Left ventricle myocardium inferior (tissue), 1 donor: ENCODE data around the gene MSI2. TPM values are rescaled to one million over a fixed set of nuclear protein-coding genes. Genes with fewer than 3 reads are reported as not detected.
A peak's percentile ranks its signal among the peaks of the same experiment; 100 is the strongest.

Experiments
- DNase-seq: peaks from one replicate; pipeline ENCODE4 v3.0.0-alpha.2; 2020
- H3K27ac ChIP-seq: fragments of 200-600 bp; replicated peaks from 2 replicates; pipeline ENCODE4 v1.8.0; 2021
- H3K27me3 ChIP-seq: fragments of 200-600 bp; 2 replicates; pipeline ENCODE4 v1.8.0; 2021; ENCODE audit warnings: low read depth
- H3K36me3 ChIP-seq: fragments of 200-600 bp; 2 replicates; pipeline ENCODE4 v1.8.0; 2021
- H3K4me1 ChIP-seq: fragments of 200-600 bp; 2 replicates; pipeline ENCODE4 v1.8.0; 2021
- H3K4me3 ChIP-seq: fragments of 200-600 bp; 2 replicates; pipeline ENCODE4 v1.8.0; 2021; ENCODE audit warnings: mild to moderate bottlenecking, moderate library complexity
- H3K9me3 ChIP-seq: fragments of 200-600 bp; replicated peaks from 2 replicates; pipeline ENCODE4 v1.8.0; 2021
- intact Hi-C: fragments of 100-400 bp; cut with micrococcal nuclease; formaldehyde crosslinking; loops from one replicate; pipeline ENCODE4 v1.11.0; 2022
- total RNA-seq: library from RNA; stranded (reverse); fragmentation: NEBNext Ultra II Directional; extraction: Animal tissue kit (Norgen Biotek cat#: 25700); gene quantifications from one replicate; pipeline ENCODE4 v1.2.1, GENCODE V29; 2021
- TF ChIP-seq, protein P1 (sequence below): fragments of 200-600 bp; IDR thresholded peaks from 2 replicates; pipeline ENCODE4 v1.8.0; 2021; ENCODE audit warnings: antibody characterized with exemption, mild to moderate bottlenecking, borderline replicate concordance
- donor health status: DM: no; HTN: yes; CAD: no; lungs with severe emphysema.

The MSI2 gene
- total RNA-seq, 1 donor from 2014 or later, result 118 TPM

DNA sequence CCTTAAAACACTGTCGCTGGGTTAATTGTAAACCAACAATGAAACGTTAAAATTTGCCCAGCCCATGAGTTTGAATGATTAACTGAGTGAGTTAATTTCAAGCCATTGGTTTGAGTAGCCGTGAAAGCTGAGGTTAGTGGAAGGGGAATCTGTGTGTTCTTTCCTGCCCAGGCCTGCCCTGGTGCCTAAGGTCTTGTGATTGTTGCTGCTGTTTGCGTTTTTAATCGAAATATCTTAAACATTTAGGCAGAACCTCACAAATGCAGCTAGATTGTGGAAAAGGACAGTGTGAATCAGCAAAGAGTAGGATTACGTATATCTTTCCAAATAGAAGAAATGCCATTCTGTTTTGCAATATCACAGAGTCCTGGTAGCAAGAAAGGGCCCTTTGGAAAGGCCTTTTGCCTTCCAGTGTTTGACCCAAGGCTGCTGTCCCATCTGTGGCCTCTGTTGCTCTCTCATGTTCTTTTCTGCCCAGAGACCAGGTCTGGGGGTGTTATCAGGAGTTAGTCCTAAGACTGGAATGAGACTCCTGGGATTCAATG is 113.8 kb downstream of the MSI2 start:
- Histone ChIP-seq H3K27me3 (no peaks in the 10 kb centered on the region), H3K4me1 (peaks cover 57% of the 10 kb centered on the region), H3K36me3 (no peaks in the 10 kb centered on the region), H3K27ac (peak overlapping the region; percentile 75), H3K4me3 (no peak overlapping the region), H3K9me3 (peaks cover 11% of the 10 kb centered on the region)
- TF ChIP-seq, protein P1, sequence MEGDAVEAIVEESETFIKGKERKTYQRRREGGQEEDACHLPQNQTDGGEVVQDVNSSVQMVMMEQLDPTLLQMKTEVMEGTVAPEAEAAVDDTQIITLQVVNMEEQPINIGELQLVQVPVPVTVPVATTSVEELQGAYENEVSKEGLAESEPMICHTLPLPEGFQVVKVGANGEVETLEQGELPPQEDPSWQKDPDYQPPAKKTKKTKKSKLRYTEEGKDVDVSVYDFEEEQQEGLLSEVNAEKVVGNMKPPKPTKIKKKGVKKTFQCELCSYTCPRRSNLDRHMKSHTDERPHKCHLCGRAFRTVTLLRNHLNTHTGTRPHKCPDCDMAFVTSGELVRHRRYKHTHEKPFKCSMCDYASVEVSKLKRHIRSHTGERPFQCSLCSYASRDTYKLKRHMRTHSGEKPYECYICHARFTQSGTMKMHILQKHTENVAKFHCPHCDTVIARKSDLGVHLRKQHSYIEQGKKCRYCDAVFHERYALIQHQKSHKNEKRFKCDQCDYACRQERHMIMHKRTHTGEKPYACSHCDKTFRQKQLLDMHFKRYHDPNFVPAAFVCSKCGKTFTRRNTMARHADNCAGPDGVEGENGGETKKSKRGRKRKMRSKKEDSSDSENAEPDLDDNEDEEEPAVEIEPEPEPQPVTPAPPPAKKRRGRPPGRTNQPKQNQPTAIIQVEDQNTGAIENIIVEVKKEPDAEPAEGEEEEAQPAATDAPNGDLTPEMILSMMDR, result no peak
- intact Hi-C loops, result no loop called here
- no peak for DNase-seq

DNA sequence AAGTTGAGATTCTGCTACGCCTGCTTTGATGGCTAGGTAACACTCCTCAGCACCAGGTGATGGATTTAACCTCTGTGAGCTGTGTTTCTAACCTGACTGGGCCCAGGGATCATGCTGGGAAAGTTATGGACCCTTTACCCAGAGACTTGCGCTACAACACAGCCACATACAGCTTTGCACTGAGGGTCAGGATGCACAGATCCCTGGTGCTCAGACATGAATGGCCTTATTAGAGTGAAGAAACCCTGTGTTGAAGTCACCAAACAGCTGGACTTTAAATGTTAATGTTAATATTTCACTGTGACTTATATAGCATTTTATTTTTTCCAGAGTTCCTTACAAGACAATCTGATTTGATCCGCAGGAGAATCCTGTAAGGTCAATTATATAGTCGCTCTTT is 114.3 kb downstream of the MSI2 start:
- Histone ChIP-seq H3K4me3 (no peak overlapping the region), H3K36me3 (no peaks in the 10 kb centered on the region), H3K27me3 (no peaks in the 10 kb centered on the region), H3K27ac (peak overlapping the region; percentile 75), H3K9me3 (peaks cover 11% of the 10 kb centered on the region), H3K4me1 (peaks cover 56% of the 10 kb centered on the region)
- intact Hi-C loops, result no loop called here
- TF ChIP-seq, protein P1, result no peak
- no peak for DNase-seq

DNA sequence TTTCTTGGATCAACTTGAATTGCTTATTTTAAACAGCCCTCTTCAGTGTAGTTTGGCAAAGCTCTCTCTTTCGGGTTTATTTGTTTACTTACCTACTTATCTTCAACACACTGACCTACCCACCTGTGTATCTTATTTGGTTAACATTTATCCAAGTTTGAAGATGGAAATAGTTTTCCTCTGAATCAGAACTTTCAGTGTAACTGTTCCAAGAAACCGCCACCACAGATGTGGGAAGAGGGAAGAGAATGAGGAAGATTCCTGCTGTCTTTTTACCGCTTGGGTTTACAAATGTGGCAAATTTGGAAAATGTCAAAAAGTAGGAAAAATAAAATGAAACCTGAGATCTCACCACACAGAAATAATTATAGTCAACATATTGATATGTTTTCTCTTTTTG is 115.8 kb downstream of the MSI2 start:
- H3K4me3 ChIP-seq, result no peak overlapping the region
- DNase-seq, result no peak
- peaks cover 50% of the 10 kb centered on the region for H3K4me1 ChIP-seq
- no peaks in the 10 kb centered on the region for H3K36me3 ChIP-seq
- intact Hi-C loops, result no loop called here
- TF ChIP-seq, protein P1, result no peak
- peaks cover 11% of the 10 kb centered on the region for H3K9me3 ChIP-seq
- H3K27ac ChIP-seq, result no peak overlapping the region
- H3K27me3 ChIP-seq, result no peaks in the 10 kb centered on the region

DNA sequence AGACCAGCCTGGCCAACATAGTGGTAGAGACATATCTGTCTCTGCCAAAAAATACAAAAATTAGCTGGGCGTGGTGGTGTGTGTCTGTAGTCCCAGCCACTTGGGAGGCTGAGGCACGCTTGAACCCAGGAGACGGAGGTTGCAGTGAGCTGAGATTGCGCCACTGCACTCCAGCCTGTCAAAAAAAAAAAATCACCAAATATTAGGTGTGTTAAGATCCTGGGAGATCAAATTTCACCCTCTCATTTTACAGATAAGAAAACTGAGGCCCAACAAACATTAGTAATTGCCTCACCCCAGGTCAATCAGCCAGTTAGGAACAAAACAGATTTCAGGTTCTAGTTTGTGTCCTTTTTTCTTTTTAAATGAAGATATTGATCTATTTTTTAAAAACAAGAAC is 116.7 kb downstream of the MSI2 start:
- no peak for DNase-seq
- H3K9me3 ChIP-seq, result peaks cover 11% of the 10 kb centered on the region
- intact Hi-C loops, result no loop called here
- TF ChIP-seq, protein P1, result no peak
- H3K27me3 ChIP-seq, result no peaks in the 10 kb centered on the region
- no peak overlapping the region for H3K27ac ChIP-seq
- H3K4me3 ChIP-seq, result no peak overlapping the region
- peaks cover 42% of the 10 kb centered on the region for H3K4me1 ChIP-seq
- no peaks in the 10 kb centered on the region for H3K36me3 ChIP-seq

DNA sequence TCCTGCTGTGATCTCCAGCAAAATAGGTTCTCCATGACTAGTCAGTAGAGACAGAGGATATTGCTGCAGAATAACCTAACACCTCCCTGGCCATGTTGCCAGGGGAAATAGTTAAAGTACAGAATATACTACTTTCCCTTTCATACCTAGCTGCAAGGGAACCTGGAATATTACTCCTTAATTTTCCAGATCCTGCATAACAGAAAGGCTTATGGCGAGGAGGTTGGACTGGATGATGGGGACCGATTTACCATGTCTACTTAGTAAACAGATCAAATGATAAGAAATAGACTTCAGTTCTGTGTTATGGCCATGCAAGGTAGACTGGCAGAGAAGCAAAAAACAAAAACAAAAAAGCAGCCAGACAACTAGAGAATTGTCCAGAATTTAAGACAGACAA is 117.4 kb downstream of the MSI2 start:
- Histone ChIP-seq H3K36me3 (no peaks in the 10 kb centered on the region), H3K27ac (no peak overlapping the region), H3K4me1 (peaks cover 42% of the 10 kb centered on the region), H3K4me3 (no peak overlapping the region), H3K9me3 (peaks cover 11% of the 10 kb centered on the region), H3K27me3 (no peaks in the 10 kb centered on the region)
- TF ChIP-seq, protein P1, result no peak
- no peak for DNase-seq
- intact Hi-C loops, result no loop called here
